ENCODE measurements around the gene NGF.

NGF gene

DNA sequence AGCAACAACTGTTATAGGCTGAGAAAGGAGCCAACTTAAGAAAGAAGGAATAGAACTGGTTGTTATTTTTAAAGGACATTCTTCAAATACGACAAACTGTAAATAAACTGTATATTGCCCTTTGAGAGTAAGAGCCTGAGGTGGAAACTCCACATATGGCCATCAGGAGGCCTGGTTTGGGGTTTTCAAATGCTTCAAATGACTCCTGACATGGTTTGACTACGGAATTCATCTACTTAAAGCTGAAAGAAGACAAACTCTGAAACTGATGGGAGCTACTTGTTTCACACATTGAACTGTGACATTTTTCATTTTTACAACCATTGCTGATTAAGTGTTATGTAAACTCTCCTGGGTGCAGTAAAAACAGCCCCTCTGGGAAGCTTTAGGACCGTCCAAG, 59.8 kb downstream of the NGF start:
- DNase-seq, result no peak

GRCh38 chr1:115277276-115277675, 60.8 kb downstream of the NGF start:
- DNase-seq, result no peak

GRCh38 chr1:115275216-115275615, 62.8 kb downstream of the NGF start:
- DNase-seq, result no peak

GRCh38 chr1:115274467-115274866, 63.6 kb downstream of the NGF start:
- no peak for DNase-seq

GRCh38 chr1:115266729-115267421, 71.2 kb downstream of the NGF start:
- no peak for DNase-seq

DNA sequence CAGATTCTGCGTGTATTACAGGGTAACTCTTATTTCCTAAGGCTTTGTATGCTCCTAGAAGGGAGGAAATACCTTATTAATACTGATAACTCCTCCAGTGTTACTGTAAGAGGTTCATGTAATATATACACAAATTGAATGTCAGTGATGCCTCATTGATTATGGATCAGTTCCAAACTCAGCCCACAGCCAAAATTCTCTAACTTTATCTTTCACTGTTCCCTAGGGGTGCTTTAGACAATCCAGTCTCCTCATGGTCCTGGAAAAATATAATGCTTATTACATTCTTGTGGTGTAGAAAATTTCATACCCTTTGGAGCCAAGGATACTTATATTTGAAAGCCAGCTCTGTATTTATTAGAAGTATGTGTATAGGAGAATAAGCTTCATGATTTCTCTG, 73.0 kb downstream of the NGF start:
- no peak for DNase-seq

GRCh38 chr1:115262886-115263285, 75.2 kb downstream of the NGF start:
- DNase-seq, result no peak

DNA sequence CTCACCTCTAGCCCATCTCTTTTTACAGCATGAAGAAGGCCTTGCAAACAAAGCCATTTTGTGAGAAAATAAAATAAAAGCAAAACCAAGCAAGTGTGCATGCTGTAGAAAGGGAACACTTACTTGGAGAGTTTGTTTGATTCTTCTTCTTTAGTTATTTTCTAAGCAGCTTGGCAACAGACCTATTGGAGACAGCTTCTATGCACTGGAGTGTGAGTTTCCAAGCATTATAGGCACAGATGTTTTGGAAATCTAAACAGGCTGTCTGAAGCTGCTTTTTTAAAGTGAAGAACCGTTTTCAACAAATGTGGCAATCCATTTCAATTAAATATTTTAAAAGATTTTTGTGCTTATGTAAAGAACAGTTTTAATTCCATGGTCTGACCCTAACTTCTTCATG, 76.6 kb downstream of the NGF start:
- no peak for DNase-seq

DNA sequence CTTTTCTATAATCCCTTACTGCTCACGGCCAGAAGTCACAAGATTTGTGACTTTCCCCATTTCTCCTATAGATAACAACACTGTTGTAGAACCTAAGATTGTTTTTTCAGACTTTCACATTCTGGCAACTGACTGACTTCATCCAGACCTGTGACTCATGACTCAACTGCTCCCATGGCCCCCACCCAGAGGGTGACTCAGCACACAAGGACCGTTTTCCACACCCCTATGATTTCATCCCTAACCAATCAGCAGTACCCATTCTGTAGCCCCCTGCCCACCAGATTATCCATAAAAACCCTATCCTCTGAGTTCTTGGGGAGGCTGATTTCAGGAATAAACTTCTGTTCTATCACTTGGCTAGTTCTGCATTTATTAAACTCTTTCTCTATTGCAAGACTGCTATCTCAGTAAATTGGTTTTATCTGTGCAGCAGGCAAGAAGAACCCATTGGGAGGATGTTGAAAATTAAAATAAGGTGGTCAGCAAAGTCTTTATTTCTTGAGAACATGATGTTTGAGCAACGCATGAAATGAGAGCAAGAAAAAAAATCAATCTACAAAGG, 79.7 kb downstream of the NGF start:
- no peak for DNase-seq

DNA sequence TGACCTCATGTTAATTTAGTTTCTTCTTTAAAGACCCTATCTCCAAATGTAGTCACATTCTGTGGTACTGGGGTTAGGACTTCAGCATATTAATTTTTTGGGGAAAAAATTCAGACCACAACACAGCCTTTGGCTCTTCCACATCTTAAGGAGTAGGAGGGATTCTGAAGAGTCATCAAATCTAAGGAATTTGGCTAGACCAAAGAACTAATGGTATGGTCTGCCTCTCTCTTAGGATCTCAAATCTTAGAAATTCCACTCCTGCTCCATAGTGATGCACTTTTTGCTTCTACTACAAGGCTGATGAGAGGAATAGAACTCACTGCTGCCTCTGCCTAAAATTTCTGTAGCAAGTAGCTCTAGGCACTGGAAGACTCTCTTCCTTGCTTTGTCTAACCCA, 80.5 kb downstream of the NGF start:
- no peak for DNase-seq

- no peak for DNase-seq
Measured at GRCh38 chr1:115255154-115255553, 82.9 kb downstream of the NGF start.

- DNase-seq, result no peak
Measured at GRCh38 chr1:115252585-115252984, 85.5 kb downstream of the NGF start.

GRCh38 chr1:115251856-115252255, 86.2 kb downstream of the NGF start:
- no peak for DNase-seq

DNA sequence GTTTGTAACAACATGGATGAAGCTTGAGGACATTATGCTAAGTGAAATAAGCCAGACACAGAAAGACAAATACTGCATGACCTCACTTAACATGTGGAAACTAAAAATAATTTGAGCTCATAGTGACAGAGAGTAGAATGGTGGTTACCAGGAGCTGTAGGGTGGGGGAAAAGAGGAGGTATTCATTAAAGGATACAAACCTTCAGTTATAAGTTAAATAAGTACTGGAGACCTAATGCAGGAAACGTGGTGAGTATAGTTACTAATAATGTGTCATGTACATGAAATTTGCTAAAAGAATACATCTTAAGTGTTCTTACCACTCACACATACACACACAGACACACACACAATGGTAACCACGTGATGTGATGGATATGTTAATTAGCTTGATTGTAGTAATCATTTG, 86.7 kb downstream of the NGF start:
- DNase-seq, result no peak

GRCh38 chr1:115246526-115246925, 91.5 kb downstream of the NGF start:
- DNase-seq, result no peak

DNA sequence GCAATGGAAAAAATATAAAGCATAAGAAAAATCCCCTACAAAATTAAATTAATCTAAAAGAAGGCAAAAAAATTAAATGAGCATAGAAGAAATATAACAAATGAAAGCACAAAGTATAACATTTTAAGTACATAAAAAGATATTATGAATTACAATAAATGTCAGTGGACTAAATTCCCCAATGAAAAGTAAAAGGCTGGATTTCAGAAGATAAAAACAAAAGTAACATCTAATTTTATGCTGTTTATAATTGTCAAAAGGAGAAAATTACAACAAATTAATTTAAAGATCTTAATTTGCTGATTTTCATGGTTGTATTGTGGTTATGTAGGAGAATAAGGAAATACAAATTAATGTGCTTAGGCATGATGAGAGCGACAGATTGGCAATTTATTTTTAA, 92.8 kb downstream of the NGF start:
- DNase-seq, result no peak

DNA sequence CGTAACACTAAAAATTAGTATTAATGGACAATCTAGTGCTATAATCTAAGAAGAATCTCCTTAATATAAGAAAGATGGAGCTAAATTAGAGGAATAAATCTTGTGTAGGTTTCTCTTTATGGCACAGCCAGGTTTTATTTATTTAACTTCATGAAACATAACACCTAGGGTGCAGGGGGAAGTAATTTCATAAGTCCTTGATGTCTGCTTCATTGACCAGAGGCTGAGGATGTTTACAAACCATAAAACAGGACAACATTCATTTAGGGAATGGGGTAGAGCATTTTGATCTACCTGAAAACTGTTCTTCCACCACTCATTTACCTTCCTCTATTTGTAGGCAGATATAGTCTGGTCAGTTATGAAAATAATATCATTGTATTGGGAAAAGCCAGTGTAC, 95.5 kb downstream of the NGF start:
- DNase-seq, result no peak

GRCh38 chr1:115241309-115241708, 96.7 kb downstream of the NGF start:
- no peak for DNase-seq

DNA sequence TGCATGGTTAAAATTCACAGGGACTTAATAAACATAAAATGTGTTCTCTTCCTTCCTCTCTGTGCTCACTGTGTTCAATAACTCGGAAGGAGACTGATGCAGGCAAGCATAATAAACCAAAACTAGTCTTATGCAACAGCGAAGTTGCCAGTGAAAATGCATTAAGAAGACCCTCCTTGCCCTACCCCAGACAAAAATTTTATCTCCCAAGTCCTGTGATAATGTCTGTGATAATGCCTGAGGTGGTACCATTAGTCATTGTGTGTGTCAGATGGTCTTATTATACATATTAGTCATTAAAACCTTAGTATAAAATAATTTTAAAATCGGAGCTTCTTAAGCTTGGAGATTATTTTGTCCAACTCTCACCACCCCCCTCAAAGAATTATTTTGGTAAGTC, 97.8 kb downstream of the NGF start:
- no peak for DNase-seq

DNA sequence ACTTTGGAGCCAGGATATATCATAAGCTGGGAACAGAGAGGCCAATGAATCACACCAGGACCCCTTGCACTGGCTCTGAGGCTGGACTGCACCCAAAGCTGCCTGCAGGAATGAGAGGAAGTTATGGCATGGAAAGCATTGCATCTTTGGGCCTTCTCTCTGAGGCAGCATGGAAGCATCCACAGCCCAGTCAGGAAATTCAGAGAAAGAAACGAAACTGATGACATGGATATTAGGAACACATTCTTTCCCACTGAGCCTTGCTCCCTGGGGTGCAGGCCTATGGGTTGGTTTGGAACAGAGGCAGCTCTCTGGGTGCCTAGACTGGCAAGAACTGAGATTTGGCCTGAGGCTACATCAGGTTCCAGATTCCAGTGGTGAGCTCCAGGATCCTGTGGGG, 98.6 kb downstream of the NGF start:
- no peak for DNase-seq

DNA sequence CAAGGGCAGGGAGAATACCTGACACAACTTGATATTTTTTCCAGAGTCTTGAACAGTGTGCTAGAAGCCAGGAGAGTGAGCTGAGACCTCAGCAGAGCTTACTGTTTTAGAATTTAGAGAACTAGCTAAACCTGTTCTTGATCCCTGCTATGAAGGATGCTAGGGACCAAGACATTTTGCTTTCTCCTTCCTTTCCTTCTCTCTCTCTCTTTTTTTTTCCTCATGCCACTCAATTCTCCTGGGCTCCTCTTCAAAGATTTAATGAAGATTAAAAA, 99.0 kb downstream of the NGF start:
- DNase-seq, result no peak

DNA sequence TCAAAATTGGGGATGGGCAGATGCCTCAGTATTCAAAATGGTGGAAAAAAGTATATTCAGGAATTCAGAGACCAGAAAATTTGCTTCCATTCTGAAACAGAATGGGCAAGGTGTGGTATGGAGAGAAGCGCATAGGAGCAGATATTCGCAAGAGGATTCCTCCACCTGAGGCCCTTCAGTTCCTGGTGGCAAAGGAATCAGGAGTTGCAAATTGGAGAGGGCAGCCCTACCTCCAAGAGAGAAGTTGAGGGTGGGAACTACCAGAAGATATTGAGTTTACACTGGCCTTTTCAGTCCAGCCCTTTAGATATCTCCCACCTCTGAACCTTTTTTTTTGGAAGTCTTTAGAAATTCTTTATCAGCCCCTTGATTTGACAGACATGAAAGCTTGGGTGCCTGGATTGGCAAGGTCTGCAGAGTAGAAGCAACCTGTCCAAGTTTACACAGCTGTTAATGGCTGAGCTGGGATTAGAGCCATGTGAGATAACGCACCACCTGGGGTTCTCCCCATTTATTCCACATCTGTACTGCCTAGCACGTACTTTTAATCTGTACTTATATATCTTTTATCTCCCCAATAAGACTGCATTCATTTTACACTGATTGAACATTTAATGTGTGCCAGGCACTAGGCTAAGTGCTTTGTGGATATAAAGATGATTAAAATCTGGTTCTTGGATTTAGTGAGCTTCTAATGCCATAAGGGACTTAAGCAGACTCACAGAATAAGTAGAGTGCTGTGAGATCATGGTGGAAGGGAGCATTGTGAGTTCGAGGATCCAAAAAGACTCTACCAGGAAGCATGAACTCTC, 99.5 kb downstream of the NGF start:
- no peak for DNase-seq

- no peak for DNase-seq
Measured at GRCh38 chr1:115237507-115237906, 100.5 kb downstream of the NGF start.

DNA sequence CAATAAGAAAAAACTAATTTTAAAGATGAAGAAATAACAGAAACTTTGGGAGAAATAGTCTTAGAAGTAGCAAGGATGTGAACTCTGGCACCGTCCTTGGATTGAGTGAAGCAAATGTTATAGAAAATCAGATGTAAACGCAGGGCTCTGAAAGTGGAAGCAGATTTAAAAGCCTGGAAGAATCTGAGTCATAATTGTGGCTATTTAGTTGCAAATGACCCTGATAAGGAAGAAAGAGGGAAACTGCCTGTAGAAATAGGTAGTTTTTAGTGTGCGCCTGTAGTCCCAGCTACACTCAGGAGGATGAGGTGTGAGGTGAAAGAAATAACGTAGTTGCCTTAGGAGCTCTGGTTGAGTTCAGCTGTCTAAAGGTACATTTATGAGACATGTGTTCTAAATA, 101.0 kb downstream of the NGF start:
- DNase-seq, result no peak

Data from effector CD4-positive, alpha-beta T cell (primary cell).